Left kidney (tissue), 2 donors: ENCODE measurements around the gene FBXO47. TPM values are rescaled to one million over a fixed set of nuclear protein-coding genes. Genes with fewer than 3 reads are reported as not detected.

Source experiments
- DNase-seq: peaks from one replicate; pipeline ENCODE4 v3.0.0-alpha.2; 2013
- polyA plus RNA-seq: library from polyadenylated mRNA; unstranded; fragments of 120-200 nt; gene quantifications from one replicate; pipeline ENCODE4 v1.2.1, GENCODE V29; 2013; ENCODE audit not compliant: insufficient read length

Gene FBXO47
- polyA plus RNA-seq, 1 donor: not detected

DNA sequence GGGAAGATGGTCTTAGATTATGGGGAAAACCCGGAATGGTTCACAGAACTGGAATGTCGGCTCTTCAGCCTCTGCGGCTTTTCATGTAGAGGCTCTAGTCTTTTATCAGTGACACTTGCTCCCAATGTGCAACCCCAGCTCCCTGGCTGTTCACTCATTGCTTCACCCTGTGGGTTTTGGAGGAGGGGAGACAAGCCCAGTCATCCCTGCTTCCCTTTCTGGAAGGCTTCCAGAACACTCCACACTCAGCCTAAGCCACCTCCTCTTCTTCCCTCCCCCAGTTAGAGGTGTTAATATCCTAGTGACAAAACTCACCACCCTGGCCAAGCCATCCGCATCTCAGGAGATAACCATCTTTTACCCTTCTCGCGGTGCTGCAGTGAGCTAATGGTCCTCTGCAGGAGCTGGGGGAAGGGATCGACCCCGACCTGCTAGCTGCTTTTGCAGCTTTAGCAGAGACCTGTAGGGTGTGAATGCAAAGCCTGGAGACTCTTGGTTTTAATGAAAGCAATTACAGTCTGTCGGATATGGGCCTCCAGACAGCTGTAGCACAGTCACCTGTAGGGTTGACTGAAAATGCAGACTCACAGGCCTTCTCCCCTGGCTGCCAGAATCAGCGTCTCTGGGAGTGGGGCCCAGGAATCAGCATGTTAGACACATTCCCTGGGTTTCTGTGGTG is 66.1 kb downstream of the FBXO47 start:
- DNase-seq: no peak

DNA sequence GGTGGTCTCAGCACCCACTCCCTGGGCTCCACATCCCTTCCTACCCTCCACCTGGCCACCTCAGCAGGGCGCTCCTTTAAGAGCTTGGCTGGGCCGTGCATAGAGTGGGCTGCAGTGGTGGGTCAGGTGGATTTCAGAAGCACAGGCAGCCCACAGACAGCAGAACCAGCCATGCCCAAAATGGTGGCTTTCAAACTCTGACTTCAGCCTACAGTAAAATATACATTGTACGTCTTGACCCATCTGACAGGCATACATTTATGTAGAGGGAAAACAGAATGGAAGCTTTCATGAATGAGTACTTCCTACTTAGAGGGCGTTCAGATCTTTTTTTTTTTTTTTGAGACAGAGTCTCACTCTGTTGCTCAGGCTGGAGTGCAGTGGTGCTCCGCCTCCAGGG is 67.8 kb downstream of the FBXO47 start:
- DNase-seq: no peak

- DNase-seq: no peak
Measured at GRCh38 chr17:38898812-38899348, 68.3 kb downstream of the FBXO47 start.

DNA sequence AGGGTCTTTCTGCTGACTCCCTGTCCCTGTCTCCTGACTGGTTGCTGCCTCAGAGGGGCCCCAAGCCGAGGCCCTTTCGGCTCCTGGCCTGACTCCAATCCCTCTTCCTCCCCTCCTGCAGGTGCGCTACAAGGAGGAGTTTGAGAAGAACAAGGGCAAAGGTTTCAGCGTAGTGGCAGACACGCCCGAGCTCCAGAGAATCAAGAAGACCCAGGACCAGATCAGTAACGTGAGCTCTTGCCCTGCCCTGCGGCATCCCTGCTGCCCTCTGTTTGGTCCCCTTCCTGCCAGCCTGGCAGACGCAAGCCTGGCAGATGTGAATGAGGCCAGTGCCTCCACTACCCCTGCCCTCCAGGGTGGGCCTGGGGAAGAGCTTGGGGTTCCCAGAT is 68.9 kb downstream of the FBXO47 start:
- no peak for DNase-seq

DNA sequence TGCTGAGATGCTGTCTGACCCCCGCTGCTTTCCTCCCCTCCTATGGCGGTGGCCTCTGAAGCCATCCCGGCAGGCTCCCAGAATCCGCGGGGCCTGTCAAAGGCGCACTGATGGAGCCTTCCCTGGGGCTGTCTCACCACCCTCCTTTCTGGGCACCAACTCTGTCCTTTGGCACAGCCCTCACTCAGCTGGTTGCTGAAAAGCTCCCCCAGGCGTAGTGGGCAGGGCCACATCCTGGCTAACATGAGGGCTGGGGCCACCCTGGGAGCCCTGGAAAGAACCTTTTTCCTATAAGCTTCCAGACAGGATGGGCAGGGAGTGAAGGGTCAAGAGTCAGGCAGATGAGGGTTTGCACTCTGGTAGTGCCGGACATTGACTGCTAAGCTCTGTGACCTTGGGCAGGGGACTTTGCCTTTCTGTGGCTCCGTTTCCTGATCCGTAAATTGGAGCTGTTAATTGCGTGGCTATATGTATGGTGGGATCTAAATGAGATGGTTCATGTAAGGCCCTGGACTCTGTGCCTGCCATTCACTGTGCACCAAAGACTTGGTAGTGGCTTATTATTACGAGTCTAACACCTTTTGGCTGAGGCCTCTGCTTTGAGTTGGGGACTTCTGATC is 69.4 kb downstream of the FBXO47 start:
- no peak for DNase-seq

GRCh38 chr17:38897176-38897575 is 70.0 kb downstream of the FBXO47 start:
- DNase-seq: no peak

GRCh38 chr17:38896346-38896954 is 70.8 kb downstream of the FBXO47 start:
- DNase-seq: no peak

- no peak for DNase-seq
Measured at GRCh38 chr17:38894276-38894675, 72.9 kb downstream of the FBXO47 start.

- DNase-seq: no peak
Measured at GRCh38 chr17:38893607-38894006, 73.6 kb downstream of the FBXO47 start.

GRCh38 chr17:38893113-38893512 is 74.1 kb downstream of the FBXO47 start:
- no peak for DNase-seq

DNA sequence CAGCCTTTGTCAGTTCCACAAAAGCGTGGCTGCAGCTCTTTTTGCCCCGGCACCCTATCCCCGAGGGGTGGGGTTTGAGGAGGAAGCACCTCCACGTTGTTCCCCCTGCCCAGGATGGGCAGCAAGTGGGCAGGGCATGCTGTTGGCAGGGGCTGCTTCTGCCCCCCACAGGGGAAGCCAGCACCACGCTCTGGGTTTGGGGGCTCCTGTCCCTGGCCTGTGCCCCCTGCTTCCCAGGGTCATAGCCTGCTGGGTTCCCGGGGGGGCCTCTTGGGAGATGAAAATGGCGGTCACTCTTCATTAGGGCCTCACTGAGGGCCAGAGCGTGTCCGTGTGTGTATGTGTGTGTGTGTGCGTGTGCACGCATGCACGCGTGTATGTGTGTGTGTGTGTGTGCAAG is 74.6 kb downstream of the FBXO47 start:
- no peak for DNase-seq

- DNase-seq: no peak
Measured at GRCh38 chr17:38892083-38892482, 75.1 kb downstream of the FBXO47 start.

- no peak for DNase-seq
Measured at GRCh38 chr17:38891441-38891840, 75.8 kb downstream of the FBXO47 start.

GRCh38 chr17:38890410-38890746 is 76.8 kb downstream of the FBXO47 start:
- no peak for DNase-seq

DNA sequence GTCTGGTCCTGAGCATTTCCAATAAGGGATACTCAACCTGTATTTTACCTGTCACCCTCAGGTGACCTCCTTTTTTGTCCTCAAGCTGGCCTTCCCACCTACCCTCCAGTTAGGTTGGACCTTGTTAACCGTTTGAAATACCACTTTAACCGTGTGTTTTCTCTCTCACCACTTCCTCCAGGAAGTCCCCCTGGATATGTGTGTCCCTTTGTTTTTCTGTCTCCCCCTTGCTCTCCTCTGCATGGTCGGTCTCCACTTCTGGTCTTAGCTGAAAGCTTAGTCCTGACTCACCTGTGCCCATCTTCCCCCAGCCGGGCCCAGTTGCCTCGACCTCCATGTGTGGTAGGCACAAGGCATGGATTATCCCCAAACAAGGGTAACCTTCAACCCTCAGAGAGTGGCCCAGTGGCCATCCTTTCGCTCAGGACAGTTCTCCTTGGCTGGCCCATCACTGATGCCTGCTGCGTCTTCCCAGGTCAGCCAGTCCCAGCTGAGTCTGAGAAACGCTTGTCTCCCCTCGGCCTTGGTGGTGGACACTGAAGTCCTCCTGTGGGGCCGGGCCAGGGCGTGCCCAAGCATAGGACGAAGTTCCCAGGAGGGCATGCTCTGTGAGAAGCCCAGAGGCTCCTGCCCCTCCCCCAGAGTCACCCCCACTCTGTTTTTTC is 77.3 kb downstream of the FBXO47 start:
- no peak for DNase-seq

GRCh38 chr17:38888842-38889241 is 78.4 kb downstream of the FBXO47 start:
- no peak for DNase-seq

- no peak for DNase-seq
Measured at GRCh38 chr17:38886643-38887010, 80.6 kb downstream of the FBXO47 start.

Other genes starting within 250 kb of the FBXO47 start
- 9.7 TPM for gene CISD3, start 237.1 kb downstream of the FBXO47 start, polyA plus RNA-seq
- gene PCGF2, start 219.1 kb downstream of the FBXO47 start, polyA plus RNA-seq: 72.0 TPM
- 112 TPM for gene PSMB3, start 214.7 kb downstream of the FBXO47 start, polyA plus RNA-seq
- gene PIP4K2B, start 167.8 kb downstream of the FBXO47 start, polyA plus RNA-seq: 85.9 TPM
- 28.1 TPM for gene CWC25, start 142.1 kb downstream of the FBXO47 start, polyA plus RNA-seq
- 2,231 TPM for gene RPL23, start 113.7 kb downstream of the FBXO47 start, polyA plus RNA-seq
- gene LASP1, start 97.3 kb downstream of the FBXO47 start, polyA plus RNA-seq: 135 TPM
- 5.9 TPM for gene PLXDC1, start 184.2 kb upstream of the FBXO47 start, polyA plus RNA-seq
- 0.22 TPM for gene ARL5C, start 198.8 kb upstream of the FBXO47 start, polyA plus RNA-seq
- 12.2 TPM for gene CACNB1, start 230.3 kb upstream of the FBXO47 start, polyA plus RNA-seq
- gene RPL19, start 232.9 kb upstream of the FBXO47 start, polyA plus RNA-seq: 1,651 TPM